ENCODE results near the gene NAP1L4.
"Not testable (repeated sequence)": the region's sequence is repeated elsewhere in the genome, so short reads cannot be mapped to it uniquely, and the experiment has no call there.

NAP1L4 gene

GRCh38 chr11:2911088-2911784, 80.9 kb downstream of the NAP1L4 start:
- no peak for DNase-seq

GRCh38 chr11:2910401-2910955, 81.7 kb downstream of the NAP1L4 start:
- no peak for DNase-seq

DNA sequence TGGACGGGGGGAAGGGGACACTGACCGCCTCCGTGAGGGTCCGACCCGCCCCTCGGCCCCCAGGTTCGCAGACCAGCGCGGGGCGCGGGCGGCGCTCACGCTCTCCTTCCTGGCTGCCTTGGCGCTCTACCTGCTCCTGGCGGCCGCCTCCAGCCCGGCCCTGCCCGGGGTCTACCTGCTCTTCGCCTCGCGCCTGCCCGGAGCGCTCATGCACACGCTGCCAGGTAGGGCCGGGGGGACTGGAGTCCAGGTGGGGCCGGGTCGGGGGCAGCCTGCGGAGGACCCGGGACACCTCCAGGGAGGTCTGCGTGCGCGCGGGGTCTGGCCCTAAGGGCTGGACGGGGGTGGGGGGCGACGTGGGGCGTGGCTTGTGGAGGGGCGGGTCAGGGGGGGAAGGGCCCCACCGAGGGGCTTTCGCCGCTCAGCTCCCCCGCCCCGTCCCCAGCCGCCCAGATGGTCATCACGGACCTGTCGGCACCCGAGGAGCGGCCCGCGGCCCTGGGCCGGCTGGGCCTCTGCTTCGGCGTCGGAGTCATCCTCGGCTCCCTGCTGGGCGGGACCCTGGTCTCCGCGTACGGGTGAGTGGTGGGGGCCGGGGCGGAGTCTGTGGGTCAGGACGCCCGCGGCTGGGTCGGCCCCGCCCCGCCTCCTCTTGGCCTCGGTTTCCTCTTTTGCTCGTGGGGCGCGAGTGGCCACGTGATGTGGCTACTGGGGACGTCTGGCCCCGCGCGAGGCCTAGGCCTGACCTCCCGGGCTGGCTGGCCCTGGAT, 82.8 kb downstream of the NAP1L4 start:
- DNase-seq = no peak

GRCh38 chr11:2908130-2908529, 84.0 kb downstream of the NAP1L4 start:
- DNase-seq = no peak

DNA sequence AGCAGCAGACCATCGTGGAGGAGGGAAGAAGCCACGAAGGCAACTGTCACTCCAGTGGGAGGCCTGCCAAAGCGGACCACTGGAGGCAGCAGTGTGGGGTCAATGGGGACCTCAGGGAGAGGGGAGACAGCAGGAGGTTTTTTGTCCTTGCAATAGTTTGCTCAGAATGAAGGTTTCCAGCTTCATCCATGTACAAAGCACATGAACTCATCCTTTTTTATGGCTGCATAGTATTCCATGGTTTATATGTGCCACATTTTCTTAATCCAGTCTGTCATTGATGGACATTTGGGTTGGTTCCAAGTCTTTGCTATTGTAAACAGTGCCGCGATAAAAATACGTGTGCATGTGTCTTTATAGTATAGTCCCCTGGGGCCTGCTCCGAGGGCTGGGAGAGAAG, 86.8 kb downstream of the NAP1L4 start:
- DNase-seq = not testable (repeated sequence)

GRCh38 chr11:2904153-2905052, 87.7 kb downstream of the NAP1L4 start:
- no peak for DNase-seq

GRCh38 chr11:2903672-2904011, 88.5 kb downstream of the NAP1L4 start:
- no peak for DNase-seq

DNA sequence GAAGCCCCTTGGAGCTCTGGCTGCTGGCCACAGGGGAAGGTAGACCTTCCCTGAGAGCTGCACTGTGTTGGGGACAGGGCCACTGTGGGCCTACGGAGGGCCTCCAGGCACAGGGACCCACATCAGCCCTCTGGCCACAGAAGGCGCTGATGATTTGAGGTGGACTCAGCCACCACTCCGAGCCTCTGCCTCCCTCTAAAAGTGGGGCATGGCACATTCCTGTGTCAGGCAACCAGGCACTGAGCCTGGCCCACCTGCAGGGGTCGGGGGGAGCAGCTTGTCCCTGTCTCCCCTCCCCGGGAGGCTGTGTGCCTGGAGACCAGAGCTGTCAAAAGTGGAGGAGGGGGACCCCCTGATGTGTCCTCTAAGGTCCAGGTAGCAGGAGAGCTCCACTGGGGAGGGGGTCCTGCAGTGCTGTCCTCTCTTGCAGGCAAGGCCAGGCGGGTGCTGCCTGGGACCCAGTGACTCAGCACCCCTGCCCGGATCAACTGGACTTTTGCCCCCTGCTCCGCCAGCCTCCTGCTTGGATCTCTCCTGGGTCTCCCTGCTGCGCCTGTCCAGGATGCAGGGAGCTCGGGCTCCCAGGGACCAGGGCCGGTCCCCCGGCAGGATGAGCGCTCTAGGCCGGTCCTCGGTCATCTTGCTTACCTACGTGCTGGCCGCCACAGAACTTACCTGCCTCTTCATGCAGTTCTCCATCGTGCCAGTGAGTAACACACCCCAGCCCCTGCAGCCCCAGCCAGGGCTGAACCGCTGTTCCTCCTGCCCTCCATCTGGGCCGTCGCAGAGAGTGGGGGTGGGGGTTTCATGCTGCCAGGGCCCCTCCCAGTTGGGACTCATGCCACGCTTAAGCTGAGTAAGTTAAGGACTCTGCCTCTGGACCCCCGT, 89.1 kb downstream of the NAP1L4 start:
- no peak for DNase-seq

DNA sequence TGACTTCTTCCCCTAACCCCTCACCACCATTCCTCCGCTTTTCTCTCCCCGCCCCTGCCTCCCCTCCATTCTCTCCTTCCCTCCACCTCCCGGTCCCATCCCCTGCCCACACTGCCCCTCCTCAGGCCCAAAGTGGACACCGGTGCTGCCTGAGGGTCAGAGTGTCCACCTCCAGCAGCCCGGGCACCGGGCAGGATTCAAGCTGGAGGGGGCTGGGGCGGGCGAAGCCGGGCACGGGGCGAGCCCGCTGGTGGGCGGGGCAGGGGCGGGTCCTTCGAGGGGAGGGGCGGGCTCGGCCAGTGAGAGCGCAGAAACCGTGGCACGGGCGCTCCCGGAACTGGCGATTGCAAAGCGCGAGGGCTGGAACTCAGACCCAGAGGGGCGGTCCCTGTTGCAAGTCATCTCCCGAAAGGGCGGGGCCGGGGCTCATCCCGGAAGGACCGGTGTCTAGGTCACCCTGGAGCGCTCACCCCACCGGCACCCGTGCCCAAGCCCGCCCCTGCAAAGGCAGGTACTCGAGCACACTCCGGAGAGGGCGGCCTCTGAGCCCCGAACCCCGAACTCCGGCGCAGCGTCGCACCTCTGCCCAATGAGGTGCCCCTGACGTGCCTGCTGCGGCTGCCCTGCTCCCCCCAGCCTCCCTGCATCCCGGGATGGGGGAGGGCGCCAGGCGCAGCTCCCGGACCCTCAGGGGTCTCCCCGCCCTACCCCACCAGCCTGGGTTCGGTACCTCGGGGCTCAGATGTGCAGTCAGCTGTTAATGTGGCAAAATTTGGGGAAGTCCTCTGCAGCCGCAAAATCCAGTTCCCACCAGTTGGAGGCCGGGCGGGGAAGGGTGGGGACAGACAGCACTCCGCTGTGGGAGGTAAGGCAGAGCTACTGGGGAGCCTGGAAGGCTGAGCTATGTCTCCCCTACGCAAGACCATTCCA, 90.0 kb downstream of the NAP1L4 start:
- DNase-seq = peak in 53 of 58 donors; percentile 15 to 84 (median 62)

GRCh38 chr11:2901196-2901796, 90.8 kb downstream of the NAP1L4 start:
- DNase-seq = no peak

DNA sequence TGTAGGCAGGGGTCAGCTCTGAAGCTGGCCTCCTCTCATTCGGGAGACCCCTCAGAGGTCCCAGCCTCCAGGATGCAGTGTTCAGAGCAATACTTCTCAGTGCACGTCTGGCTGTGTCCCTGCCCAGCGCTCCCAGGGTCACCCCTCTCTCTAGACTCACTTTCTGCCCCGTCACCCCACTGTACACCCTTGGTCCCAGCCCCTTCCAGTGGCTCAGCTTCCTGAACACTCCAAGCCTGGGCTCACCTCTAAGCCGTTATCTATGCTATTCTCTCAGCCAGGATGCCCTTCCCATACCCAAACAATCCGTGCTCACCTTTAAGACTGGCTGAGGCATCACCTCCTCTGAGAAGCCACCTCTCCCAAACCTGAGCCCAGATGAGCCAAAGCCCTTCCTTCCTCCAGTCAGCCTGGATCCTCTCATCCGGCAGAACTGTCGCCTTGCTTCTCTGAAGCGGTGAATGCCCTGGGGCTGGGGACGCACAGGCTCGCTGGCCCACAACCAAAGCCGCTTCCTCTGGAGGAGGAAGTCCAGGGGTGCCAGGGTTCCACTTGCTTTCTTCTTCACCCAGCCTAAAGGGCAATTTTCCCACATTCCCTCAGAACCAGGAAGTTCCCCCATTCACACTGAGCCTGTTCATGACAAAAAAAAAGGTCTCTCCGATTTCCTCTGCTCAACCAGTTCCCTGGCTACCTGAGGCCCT, 92.9 kb downstream of the NAP1L4 start:
- DNase-seq = peak in 1 of 58 donors; percentile 19

DNA sequence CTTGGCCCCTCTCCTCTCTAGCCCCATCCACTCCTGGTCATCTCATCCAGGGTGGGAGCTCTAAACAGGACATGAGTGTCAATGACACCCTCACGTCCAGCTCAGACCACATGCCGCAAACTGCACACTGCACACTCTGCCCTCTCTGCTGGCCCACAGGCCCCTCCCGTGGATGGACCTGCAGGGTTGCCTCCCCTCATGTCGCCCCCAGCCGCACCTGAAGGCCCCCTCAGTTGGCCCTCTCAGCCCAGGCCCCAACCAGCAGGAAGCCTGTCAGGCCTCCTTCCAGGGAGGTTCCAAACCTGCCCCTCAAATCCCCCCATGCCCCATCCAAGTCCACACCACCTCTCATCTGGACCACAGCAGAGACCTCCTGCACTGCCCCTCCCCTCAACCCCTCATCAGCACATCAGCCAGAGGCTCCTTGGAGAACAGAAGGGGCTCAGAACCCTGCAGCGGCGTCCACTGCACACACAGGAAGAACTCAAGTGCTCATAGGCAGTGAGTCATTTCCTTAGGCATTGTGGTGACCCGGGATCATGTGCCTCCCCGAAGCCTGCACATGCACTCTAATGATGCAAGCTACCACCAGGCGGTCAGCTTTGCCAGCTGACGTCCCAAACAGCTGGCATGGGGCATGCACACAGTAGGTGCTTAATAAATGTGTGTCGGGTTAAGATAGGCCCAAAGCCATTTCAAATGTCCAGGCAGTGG, 93.6 kb downstream of the NAP1L4 start:
- no peak for DNase-seq

GRCh38 chr11:2897048-2897447, 95.1 kb downstream of the NAP1L4 start:
- DNase-seq = no peak

- no peak for DNase-seq
These were observed 96.1 kb downstream of the NAP1L4 start for GRCh38 chr11:2896047-2896446.
